Measurements from ENCODE around the gene BEND5. TPM values are rescaled to one million over a fixed set of nuclear protein-coding genes. Genes with fewer than 3 reads are reported as not detected.

The BEND5 gene
- total RNA-seq, 4 donors from 2014 or later = 2.8 to 4.6 (median 3.9) TPM

DNA sequence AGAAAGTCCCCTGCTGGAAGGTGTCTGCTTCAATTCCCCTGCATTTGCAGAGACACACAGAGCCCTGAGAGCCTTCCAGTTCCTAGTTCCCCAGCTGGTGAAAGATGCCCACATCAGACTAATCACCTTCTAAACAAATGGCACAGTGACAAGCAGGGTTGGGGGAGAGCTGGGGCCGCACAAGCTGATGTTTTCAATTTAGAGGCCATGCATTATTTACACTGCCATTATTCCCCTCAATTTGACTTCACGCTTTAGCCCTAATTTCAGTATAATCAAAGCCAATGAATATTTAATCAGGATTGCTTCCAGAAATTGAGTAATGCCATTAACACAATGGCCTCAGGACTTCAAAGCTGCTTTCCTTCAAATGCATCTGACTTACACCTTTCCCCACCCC lies 81.5 kb downstream of the BEND5 start:
- peaks cover 0 to 8% (median 0%) of the 10 kb centered on the region in 4 donors for H3K27me3 ChIP-seq
- TF ChIP-seq POLR2AphosphoS5 (IDR thresholded peaks at IDR 0.05) (no peak), POLR2A (IDR thresholded peaks at IDR 0.05; ENCODE audit: low read depth) (no peak), EP300 (IDR thresholded peaks at IDR 0.05) (no peak)
- TF ChIP-seq, protein P1, sequence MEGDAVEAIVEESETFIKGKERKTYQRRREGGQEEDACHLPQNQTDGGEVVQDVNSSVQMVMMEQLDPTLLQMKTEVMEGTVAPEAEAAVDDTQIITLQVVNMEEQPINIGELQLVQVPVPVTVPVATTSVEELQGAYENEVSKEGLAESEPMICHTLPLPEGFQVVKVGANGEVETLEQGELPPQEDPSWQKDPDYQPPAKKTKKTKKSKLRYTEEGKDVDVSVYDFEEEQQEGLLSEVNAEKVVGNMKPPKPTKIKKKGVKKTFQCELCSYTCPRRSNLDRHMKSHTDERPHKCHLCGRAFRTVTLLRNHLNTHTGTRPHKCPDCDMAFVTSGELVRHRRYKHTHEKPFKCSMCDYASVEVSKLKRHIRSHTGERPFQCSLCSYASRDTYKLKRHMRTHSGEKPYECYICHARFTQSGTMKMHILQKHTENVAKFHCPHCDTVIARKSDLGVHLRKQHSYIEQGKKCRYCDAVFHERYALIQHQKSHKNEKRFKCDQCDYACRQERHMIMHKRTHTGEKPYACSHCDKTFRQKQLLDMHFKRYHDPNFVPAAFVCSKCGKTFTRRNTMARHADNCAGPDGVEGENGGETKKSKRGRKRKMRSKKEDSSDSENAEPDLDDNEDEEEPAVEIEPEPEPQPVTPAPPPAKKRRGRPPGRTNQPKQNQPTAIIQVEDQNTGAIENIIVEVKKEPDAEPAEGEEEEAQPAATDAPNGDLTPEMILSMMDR (IDR thresholded peaks at IDR 0.05) = no peak
- DNase-seq (ENCODE audit: extremely low spot score) = no peak
- no peak overlapping the region for H3K27ac ChIP-seq (replicated peaks in 1 of 4)
- no peaks in the 10 kb centered on the region for H3K9me3 ChIP-seq
- intact Hi-C loops (cut with DNase I) = loop anchor here (5.0 kb wide), 2 partner anchors 123 to 143 kb away; no protein-coding TSS in a partner anchor
- H3K4me1 ChIP-seq = no peaks in the 10 kb centered on the region
- WGBS = 80% methylated on average over 2 of the region's 2 CpGs
- no peak overlapping the region for H3K4me3 ChIP-seq
- H3K36me3 ChIP-seq = no peaks in the 10 kb centered on the region

DNA sequence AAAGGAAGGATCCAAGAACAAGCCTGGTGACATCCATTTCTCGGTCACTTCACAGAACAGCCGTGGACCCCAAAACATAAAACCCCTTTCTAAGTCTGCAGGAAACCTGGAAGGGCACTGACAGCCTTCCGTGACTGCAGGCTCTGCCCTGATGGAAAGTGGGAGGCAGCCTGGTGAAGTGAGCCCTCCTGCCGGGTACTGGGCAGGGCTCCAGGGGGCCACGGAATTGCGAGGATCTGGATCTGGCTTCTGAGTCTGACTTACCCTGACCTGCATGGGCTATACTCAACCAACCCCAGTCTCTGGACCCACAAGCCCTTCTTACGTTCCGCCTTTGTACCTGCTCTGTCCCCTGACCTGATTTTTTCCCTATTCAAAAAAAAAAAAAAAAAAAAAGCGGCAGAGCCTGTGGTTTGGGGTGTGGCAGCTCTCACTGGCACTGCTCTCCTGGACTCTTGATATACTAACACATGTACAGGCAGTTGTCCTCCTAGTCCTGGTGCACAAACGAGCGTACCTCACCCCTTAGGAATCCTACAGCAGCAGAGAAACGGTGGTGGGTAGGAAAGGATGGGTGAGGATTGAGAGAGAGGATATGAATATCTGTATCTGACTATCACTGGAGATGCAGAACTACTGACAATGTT lies 82.9 kb downstream of the BEND5 start:
- TF ChIP-seq, protein P1 (IDR thresholded peaks at IDR 0.05) = no peak
- no peak for TF ChIP-seq POLR2AphosphoS5 (IDR thresholded peaks at IDR 0.05)
- no peak for TF ChIP-seq EP300 (IDR thresholded peaks at IDR 0.05)
- no peak for TF ChIP-seq POLR2A (IDR thresholded peaks at IDR 0.05; ENCODE audit: low read depth)
- Histone ChIP-seq H3K4me1 (no peaks in the 10 kb centered on the region), H3K27ac (replicated peaks in 1 of 4) (no peak overlapping the region), H3K4me3 (no peak overlapping the region), H3K9me3 (no peaks in the 10 kb centered on the region), H3K36me3 (no peaks in the 10 kb centered on the region), H3K27me3 (peaks cover 0 to 8% (median 0%) of the 10 kb centered on the region in 4 donors)
- WGBS = 79% methylated on average over 12 of the region's 12 CpGs
- no peak for DNase-seq (ENCODE audit: extremely low spot score)
- intact Hi-C loops (cut with DNase I) = no loop called here

DNA sequence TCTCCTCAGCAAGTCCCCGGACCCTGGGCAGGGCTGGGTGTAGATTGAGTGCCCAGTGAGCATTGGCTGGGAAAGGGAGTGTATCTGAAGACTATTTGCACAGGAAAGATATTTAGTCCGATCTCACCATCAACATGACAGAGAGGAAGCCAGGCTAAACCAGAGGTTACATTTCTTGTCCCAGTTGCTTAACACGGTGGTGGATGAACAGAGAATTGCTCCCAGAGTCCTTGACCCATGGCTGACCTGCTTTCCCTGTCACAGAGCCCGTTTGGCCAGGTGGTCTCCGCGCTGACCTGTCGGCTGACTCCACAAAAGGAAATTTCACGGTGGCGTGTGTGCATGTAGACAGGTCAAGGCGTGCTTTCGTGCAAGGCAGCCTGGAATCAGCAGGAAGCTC lies 83.5 kb downstream of the BEND5 start:
- DNase-seq (ENCODE audit: extremely low spot score) = no peak
- H3K27ac ChIP-seq (replicated peaks in 1 of 4) = no peak overlapping the region
- TF ChIP-seq, protein P1 (IDR thresholded peaks at IDR 0.05) = no peak
- TF ChIP-seq POLR2AphosphoS5 (IDR thresholded peaks at IDR 0.05) (no peak), POLR2A (IDR thresholded peaks at IDR 0.05; ENCODE audit: low read depth) (no peak), EP300 (IDR thresholded peaks at IDR 0.05) (no peak)
- H3K27me3 ChIP-seq = peaks cover 0 to 8% (median 0%) of the 10 kb centered on the region in 4 donors
- H3K9me3 ChIP-seq = no peaks in the 10 kb centered on the region
- no peaks in the 10 kb centered on the region for H3K36me3 ChIP-seq
- WGBS = 86% methylated on average over 6 of the region's 11 CpGs
- intact Hi-C loops (cut with DNase I) = no loop called here
- no peak overlapping the region for H3K4me3 ChIP-seq
- H3K4me1 ChIP-seq = no peaks in the 10 kb centered on the region

DNA sequence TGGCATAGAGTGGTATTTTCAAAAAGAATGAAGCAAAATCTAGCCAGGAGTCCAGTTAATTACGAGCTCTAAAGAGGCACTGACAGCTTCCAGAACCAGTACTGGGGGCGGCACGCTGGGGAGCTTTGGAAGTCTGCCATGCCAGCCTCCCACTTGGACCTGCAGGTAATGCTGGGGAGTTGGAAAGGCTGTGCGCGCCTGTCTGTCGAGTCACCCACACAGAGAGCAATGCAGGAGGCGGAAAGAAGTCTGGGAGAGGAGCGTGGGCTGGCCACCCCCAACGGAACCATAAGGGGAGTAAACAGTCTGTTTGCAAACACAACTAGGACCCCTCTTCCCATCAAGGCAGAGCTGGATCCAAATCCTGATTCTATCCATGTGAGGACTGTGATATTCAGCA lies 84.5 kb downstream of the BEND5 start:
- 89% methylated on average over 4 of the region's 9 CpGs for WGBS
- Histone ChIP-seq H3K4me1 (no peaks in the 10 kb centered on the region), H3K4me3 (no peak overlapping the region), H3K27ac (replicated peaks in 1 of 4) (no peak overlapping the region), H3K9me3 (no peaks in the 10 kb centered on the region), H3K36me3 (no peaks in the 10 kb centered on the region), H3K27me3 (peaks cover 0 to 8% (median 0%) of the 10 kb centered on the region in 4 donors)
- TF ChIP-seq, protein P1 (IDR thresholded peaks at IDR 0.05) = no peak
- no peak for TF ChIP-seq EP300 (IDR thresholded peaks at IDR 0.05)
- TF ChIP-seq POLR2A (IDR thresholded peaks at IDR 0.05; ENCODE audit: low read depth) = no peak
- TF ChIP-seq POLR2AphosphoS5 (IDR thresholded peaks at IDR 0.05) = no peak
- no peak for DNase-seq (ENCODE audit: extremely low spot score)
- intact Hi-C loops (cut with DNase I) = no loop called here

All from esophagus muscularis mucosa (tissue), 4 donors.